IPS-11a (cell line): ENCODE results near the gene ELN.
"Not testable (repeated sequence)": the region's sequence is repeated elsewhere in the genome, so short reads cannot be mapped to it uniquely, and the experiment has no call there.

Experiments
- H3K4me3 ChIP-seq: one replicate; pipeline ENCODE4 v1.5.1; 2013; ENCODE audit warnings: low read depth, low read length, control low read depth

The ELN gene

GRCh38 chr7:74040791-74041520 lies 13.0 kb downstream of the ELN start:
- no peak overlapping the region for H3K4me3 ChIP-seq

GRCh38 chr7:74042746-74043522 lies 15.0 kb downstream of the ELN start:
- H3K4me3 ChIP-seq = no peak overlapping the region

GRCh38 chr7:74043523-74043951 lies 15.6 kb downstream of the ELN start:
- no peak overlapping the region for H3K4me3 ChIP-seq

- no peak overlapping the region for H3K4me3 ChIP-seq
Observed at GRCh38 chr7:74044366-74045350, 16.7 kb downstream of the ELN start.

GRCh38 chr7:74046581-74046980 lies 18.6 kb downstream of the ELN start:
- not testable (repeated sequence) for H3K4me3 ChIP-seq

GRCh38 chr7:74047804-74048380 lies 19.9 kb downstream of the ELN start:
- H3K4me3 ChIP-seq = no peak overlapping the region

GRCh38 chr7:74048999-74049599 lies 21.1 kb downstream of the ELN start:
- H3K4me3 ChIP-seq = no peak overlapping the region

- no peak overlapping the region for H3K4me3 ChIP-seq
Observed at GRCh38 chr7:74049997-74050798, 22.2 kb downstream of the ELN start.

GRCh38 chr7:74051193-74051592 lies 23.2 kb downstream of the ELN start:
- no peak overlapping the region for H3K4me3 ChIP-seq

- no peak overlapping the region for H3K4me3 ChIP-seq
Observed at GRCh38 chr7:74051629-74052410, 23.8 kb downstream of the ELN start.

- H3K4me3 ChIP-seq = no peak overlapping the region
Observed at GRCh38 chr7:74052628-74053027, 24.7 kb downstream of the ELN start.

- H3K4me3 ChIP-seq = no peak overlapping the region
Observed at GRCh38 chr7:74053589-74054186, 25.7 kb downstream of the ELN start.

- no peak overlapping the region for H3K4me3 ChIP-seq
Observed at GRCh38 chr7:74056096-74056915, 28.3 kb downstream of the ELN start.

GRCh38 chr7:74057216-74057925 lies 29.4 kb downstream of the ELN start:
- H3K4me3 ChIP-seq = no peak overlapping the region

GRCh38 chr7:74057987-74058386 lies 30.0 kb downstream of the ELN start:
- H3K4me3 ChIP-seq = no peak overlapping the region

GRCh38 chr7:74058486-74058885 lies 30.5 kb downstream of the ELN start:
- no peak overlapping the region for H3K4me3 ChIP-seq

- no peak overlapping the region for H3K4me3 ChIP-seq
Observed at GRCh38 chr7:74059037-74059436, 31.1 kb downstream of the ELN start.
